GM12865 (cell line): ENCODE data around the gene SMG5.
A peak's percentile ranks its signal among the peaks of the same experiment; 100 is the strongest.

Experiments used
- DNase-seq: peaks from one replicate; pipeline ENCODE4 v3.0.0; 2010; ENCODE audit warnings: low read depth
- H3K4me3 ChIP-seq: 2 replicates; pipeline ENCODE4 v1.5.1; 2011; ENCODE audit warnings: mild to moderate bottlenecking, low read depth, low read length, control low read depth
- CTCF ChIP-seq: IDR thresholded peaks from 2 replicates; pipeline ENCODE4 v1.5.1; 2011; ENCODE audit warnings: low read length, control low read depth, low read depth, inconsistent platforms; ENCODE audit not compliant: insufficient read depth; ENCODE audit errors: missing control alignments

SMG5 gene

GRCh38 chr1:156246241-156246780, 36.3 kb downstream of the SMG5 start:
- DNase-seq, result no peak
- peak overlapping the region; percentile 78 for H3K4me3 ChIP-seq
- TF ChIP-seq CTCF, result no peak

- H3K4me3 ChIP-seq, result peak overlapping the region; percentile 78
- no peak for TF ChIP-seq CTCF
- DNase-seq, result peak; percentile 75
Measured at GRCh38 chr1:156245451-156246232, 37.0 kb downstream of the SMG5 start.

GRCh38 chr1:156244712-156245111, 37.9 kb downstream of the SMG5 start:
- no peak for DNase-seq
- peak overlapping the region; percentile 78 for H3K4me3 ChIP-seq
- TF ChIP-seq CTCF, result no peak

GRCh38 chr1:156244126-156244525, 38.5 kb downstream of the SMG5 start:
- H3K4me3 ChIP-seq, result no peak overlapping the region
- DNase-seq, result no peak
- no peak for TF ChIP-seq CTCF

- no peak for DNase-seq
- TF ChIP-seq CTCF, result no peak
- H3K4me3 ChIP-seq, result no peak overlapping the region
Measured at GRCh38 chr1:156242738-156243137, 39.9 kb downstream of the SMG5 start.

- TF ChIP-seq CTCF, result no peak
- H3K4me3 ChIP-seq, result no peak within 1 kb of the TSS
- DNase-seq, result no peak
Measured at GRCh38 chr1:156241926-156242325, 40.7 kb downstream of the SMG5 start, which contains the start of gene BGLAP. TSS of gene BGLAP (plus strand) at chr1:156242184. CDS start at chr1:156242232, 48 bp downstream.

DNA sequence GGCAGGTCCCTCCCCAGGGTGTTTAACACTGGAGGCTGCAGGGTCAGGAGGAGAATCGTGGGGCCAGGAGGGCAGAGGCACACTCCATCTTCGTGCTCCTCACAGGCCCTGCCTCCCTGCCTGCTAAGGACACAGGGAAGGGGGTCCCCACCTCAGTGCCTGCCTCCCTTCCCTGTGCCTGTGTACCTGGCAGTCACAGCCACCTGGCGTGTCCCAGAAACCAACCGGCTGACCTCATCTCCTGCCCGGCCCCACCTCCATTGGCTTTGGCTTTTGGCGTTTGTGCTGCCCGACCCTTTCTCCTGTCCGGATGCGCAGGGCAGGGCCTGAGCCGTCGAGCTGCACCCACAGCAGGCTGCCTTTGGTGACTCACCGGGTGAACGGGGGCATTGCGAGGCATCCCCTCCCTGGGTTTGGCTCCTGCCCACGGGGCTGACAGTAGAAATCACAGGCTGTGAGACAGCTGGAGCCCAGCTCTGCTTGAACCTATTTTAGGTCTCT, 41.3 kb downstream of the SMG5 start:
- DNase-seq, result no peak
- H3K4me3 ChIP-seq, result no peak overlapping the region
- no peak for TF ChIP-seq CTCF
